ENCODE data around the gene NME5. TPM values are rescaled to one million over a fixed set of nuclear protein-coding genes. Genes with fewer than 3 reads are reported as not detected.
A peak's percentile ranks its signal among the peaks of the same experiment; 100 is the strongest.

The NME5 gene
- total and polyA plus RNA-seq, 9 of the 15 experiments (the other 6 are each of a cell fraction or from before 2014, with no cell fraction given), result not detected

DNA sequence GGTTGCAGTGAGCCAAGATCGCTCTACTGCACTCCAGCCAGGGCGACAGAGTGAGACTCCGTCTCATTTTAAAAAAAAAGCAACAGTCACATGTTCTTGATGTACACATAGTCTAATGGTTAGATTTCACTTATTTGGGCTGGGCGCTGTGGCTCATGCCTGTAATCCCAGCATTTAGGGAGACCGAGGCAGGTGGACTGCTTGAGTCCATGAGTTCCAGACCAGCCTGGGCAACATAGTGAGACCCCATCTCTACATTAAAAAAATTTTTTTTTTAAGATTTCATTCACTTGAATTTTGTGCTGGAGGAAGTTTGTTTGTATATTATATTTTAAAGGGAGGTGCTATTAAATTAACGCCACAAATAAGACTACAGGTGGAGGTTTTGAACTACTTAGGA is 33.5 kb downstream of the NME5 start:
- Histone ChIP-seq H3K4me2 (ENCODE audit: insufficient read depth, low read length) (no peak overlapping the region), H3K36me3 (ENCODE audit: control insufficient read depth, insufficient read depth, low read length) (no peaks in the 10 kb centered on the region), H3K79me2 (ENCODE audit: control insufficient read depth, insufficient read depth, low read length) (no peaks in the 10 kb centered on the region), H3K9ac (ENCODE audit: insufficient read depth in 1 of 2, low read depth in 2 of 2, low read length in 2 of 2) (no peak overlapping the region), H3K4me1 (replicated peaks in 1 of 2; ENCODE audit: control insufficient read depth in 2 of 2, insufficient read depth in 2 of 2, low read length in 2 of 2) (no peaks in the 10 kb centered on the region; a peak in 1 of 5 replicates), H2AFZ (ENCODE audit: low read depth, low read length) (no peak overlapping the region), H3K9me3 (replicated peaks; ENCODE audit: control insufficient read depth, insufficient read depth, low read depth, low read length) (no peaks in the 10 kb centered on the region), H3K27ac (ENCODE audit: extremely low read depth, low read depth, low read length) (no peak overlapping the region), H4K20me1 (replicated peaks; ENCODE audit: control insufficient read depth, insufficient read depth, low read length) (no peaks in the 10 kb centered on the region; the same call in 1 of the 2 replicates), H3K4me3 (no peak overlapping the region), H3K9me1 (ENCODE audit: control insufficient read depth, insufficient read depth, low read length) (no peaks in the 10 kb centered on the region), H3K27me3 (ENCODE audit: control insufficient read depth in 2 of 2, insufficient read depth in 2 of 2, low read length in 2 of 2) (peaks cover 15 to 23% of the 10 kb centered on the region in 2 experiments; a peak in 4 of 5 replicates)
- TF ChIP-seq PHB (CRISPR knock-in tag; IDR thresholded peaks at IDR 0.05), result no peak
- peak; percentile 57; the same call in 1 of the 2 replicates for TF ChIP-seq ZNF121 (CRISPR knock-in tag; conservative IDR thresholded peaks at IDR 0.05)
- CTCF ChIA-PET (ENCODE audit: low intra/inter-chr PET ratio), result no interaction called here
- in situ Hi-C loops (cut with MboI), result no loop called here
- DNase-seq (ENCODE audit: extremely low read depth in 1 of 4, low spot score in 3 of 4) (no peak), FAIRE-seq (no peak), ATAC-seq (no peak)
- intact Hi-C loops (cut with micrococcal nuclease), result no loop called here
- POLR2A ChIA-PET, result no interaction called here
- 9% methylated on average over 6 of the region's 6 CpGs for WGBS (ENCODE audit: insufficient coverage, low coverage, missing lambda C conversion rate)
- BruUV-seq (replicated peaks), result no TSS peak

DNA sequence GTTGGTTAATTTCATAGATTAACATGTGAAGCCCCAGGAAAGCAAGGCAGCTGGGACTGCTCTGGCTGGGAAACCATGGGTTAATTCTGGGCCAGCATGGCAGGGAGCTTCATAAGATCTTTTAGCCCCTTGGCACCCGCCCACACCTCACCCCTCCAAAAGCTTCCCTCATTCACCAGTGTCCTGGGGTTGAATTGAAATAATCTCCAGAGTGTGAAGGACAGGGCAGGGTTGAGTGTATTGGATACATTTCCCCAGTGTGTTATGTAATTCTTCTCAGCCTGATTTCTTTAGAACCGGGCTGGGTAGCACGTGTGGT is 36.0 kb downstream of the NME5 start:
- Histone ChIP-seq H4K20me1 (replicated peaks; ENCODE audit: control insufficient read depth, insufficient read depth, low read length) (no peaks in the 10 kb centered on the region), H3K27me3 (ENCODE audit: control insufficient read depth in 2 of 2, insufficient read depth in 2 of 2, low read length in 2 of 2) (peaks cover 15 to 26% of the 10 kb centered on the region in 2 experiments), H3K9me3 (replicated peaks; ENCODE audit: control insufficient read depth, insufficient read depth, low read depth, low read length) (no peaks in the 10 kb centered on the region), H3K27ac (ENCODE audit: extremely low read depth, low read depth, low read length) (no peak overlapping the region), H3K4me1 (replicated peaks in 1 of 2; ENCODE audit: control insufficient read depth in 2 of 2, insufficient read depth in 2 of 2, low read length in 2 of 2) (no peaks in the 10 kb centered on the region; a peak in 1 of 5 replicates), H3K4me3 (no peak overlapping the region), H3K36me3 (ENCODE audit: control insufficient read depth, insufficient read depth, low read length) (no peaks in the 10 kb centered on the region), H3K4me2 (ENCODE audit: insufficient read depth, low read length) (no peak overlapping the region), H3K79me2 (ENCODE audit: control insufficient read depth, insufficient read depth, low read length) (no peaks in the 10 kb centered on the region), H2AFZ (ENCODE audit: low read depth, low read length) (no peak overlapping the region), H3K9me1 (ENCODE audit: control insufficient read depth, insufficient read depth, low read length) (no peaks in the 10 kb centered on the region), H3K9ac (ENCODE audit: insufficient read depth in 1 of 2, low read depth in 2 of 2, low read length in 2 of 2) (no peak overlapping the region)
- DNase-seq (ENCODE audit: extremely low read depth in 1 of 4, low spot score in 3 of 4), result peak in 1 of 4 experiments; percentile 2
- BruUV-seq (replicated peaks), result no TSS peak
- in situ Hi-C loops (cut with MboI), result no loop called here
- intact Hi-C loops (cut with micrococcal nuclease), result no loop called here
- 0% methylated on average over 3 of the region's 3 CpGs for WGBS (ENCODE audit: insufficient coverage, low coverage, missing lambda C conversion rate)
- FAIRE-seq, result no peak
- CTCF ChIA-PET (ENCODE audit: low intra/inter-chr PET ratio), result no interaction called here
- TF ChIP-seq ZC3H11A (IDR thresholded peaks at IDR 0.05; ENCODE audit: low read depth, low read length) (no peak), ZNF507 (tag; conservative IDR thresholded peaks at IDR 0.05) (no peak), MTA3 (IDR thresholded peaks at IDR 0.05; ENCODE audit: borderline replicate concordance) (no peak), ZNF76 (CRISPR knock-in tag; IDR thresholded peaks at IDR 0.05; ENCODE audit: borderline replicate concordance) (no peak)
- TF ChIP-seq, protein P1, sequence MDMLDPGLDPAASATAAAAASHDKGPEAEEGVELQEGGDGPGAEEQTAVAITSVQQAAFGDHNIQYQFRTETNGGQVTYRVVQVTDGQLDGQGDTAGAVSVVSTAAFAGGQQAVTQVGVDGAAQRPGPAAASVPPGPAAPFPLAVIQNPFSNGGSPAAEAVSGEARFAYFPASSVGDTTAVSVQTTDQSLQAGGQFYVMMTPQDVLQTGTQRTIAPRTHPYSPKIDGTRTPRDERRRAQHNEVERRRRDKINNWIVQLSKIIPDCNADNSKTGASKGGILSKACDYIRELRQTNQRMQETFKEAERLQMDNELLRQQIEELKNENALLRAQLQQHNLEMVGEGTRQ (CRISPR knock-in tag; IDR thresholded peaks at IDR 0.05), result no peak
- POLR2A ChIA-PET, result interaction anchor here (0.8 to 1.7 kb wide), 2 partner anchors 21 to 24 kb away, joined by 3 to 4 read pairs; no protein-coding TSS in a partner anchor
- no peak for ATAC-seq
